CD4-positive, alpha-beta T cell treated with Interleukin-6 at 100 ng/mL for 8 hours (primary cell): ENCODE measurements around the gene NCAM2.

Source experiments
- DNase-seq: peaks from one replicate; pipeline ENCODE4 v3.0.0-alpha.2; 2020; ENCODE audit warnings: mixed read lengths, low spot score

NCAM2 gene

DNA sequence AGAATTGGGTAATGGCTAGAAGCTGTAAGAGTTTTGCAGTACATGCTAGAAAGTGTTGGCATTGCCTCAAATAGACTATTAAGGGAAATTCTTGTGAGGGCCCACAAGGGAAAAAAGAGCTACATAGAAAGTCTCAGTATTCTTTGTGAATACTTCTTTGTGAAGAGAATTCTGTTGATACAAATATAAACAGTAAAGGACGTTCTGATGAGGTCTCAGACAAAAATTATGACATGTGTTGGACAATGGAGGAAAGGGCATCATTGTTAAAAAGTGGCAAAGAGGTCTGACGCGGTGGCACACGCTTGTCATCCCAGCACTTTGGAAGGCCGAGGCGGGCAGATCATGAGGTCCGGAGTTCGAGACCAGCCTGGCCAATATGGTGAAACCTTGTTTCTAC, 458.9 kb downstream of the NCAM2 start:
- no peak for DNase-seq

- DNase-seq, result no peak
Measured at GRCh38 chr21:21458124-21458631, 460.0 kb downstream of the NCAM2 start.

DNA sequence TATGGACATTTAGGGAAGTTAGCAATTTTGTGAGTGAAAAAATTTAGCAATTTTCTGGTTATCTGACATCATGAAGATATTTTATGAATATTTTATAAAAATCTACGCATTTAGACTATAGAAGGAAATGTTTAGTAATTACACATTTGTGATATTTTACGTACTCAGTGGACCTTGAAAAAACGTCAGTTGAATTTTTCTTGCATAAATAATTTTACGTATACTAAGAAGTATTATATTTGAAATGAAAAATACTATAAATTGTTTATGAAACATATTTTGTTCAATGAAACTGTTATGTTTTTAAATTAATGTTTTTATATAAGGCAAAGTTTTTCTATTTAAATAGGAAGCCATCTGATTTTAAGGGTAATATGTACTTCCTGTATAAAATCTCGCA, 462.8 kb downstream of the NCAM2 start:
- DNase-seq, result no peak

- no peak for DNase-seq
Measured at GRCh38 chr21:21463456-21463855, 465.2 kb downstream of the NCAM2 start.

DNA sequence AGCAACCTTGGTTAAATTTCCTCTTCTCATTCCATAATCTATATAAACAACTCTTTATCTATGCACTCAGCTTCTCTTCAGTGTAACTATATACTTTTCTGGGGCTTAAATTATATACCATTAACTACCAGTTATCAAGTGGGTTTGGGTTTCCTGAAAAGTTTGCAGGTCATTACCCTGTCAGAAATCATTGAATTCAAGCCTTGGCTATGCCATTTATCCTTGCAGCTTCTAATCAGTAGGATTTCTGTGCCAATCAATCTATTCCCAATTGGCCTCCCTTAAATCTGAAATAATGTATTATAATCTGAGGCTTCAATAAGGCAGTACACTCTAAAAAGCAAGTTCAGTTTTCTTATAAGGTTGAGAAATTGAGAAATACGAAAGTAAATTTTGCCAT, 466.5 kb downstream of the NCAM2 start:
- DNase-seq, result no peak

- DNase-seq, result no peak
Measured at GRCh38 chr21:21466752-21467151, 468.5 kb downstream of the NCAM2 start.

- no peak for DNase-seq
Measured at GRCh38 chr21:21468003-21468402, 469.8 kb downstream of the NCAM2 start.

DNA sequence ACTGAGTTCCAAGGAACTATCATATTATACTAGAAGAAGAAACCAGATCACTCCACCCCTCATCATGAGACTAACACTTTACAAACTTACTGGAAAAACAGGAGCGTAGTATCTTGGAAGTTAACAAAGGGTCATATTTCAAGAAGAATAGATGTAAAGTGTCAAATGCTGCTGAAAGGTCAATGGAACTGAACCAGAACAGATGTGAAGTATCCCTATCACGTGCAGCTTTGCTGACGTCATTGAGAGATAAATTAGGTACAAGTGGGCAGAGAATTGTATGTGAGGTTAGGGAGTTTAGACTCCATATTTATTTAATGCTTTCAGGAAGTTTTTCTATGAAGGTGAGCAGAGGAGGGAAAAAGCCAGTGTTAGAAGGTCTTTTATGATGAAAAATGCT, 483.0 kb downstream of the NCAM2 start:
- DNase-seq, result no peak

DNA sequence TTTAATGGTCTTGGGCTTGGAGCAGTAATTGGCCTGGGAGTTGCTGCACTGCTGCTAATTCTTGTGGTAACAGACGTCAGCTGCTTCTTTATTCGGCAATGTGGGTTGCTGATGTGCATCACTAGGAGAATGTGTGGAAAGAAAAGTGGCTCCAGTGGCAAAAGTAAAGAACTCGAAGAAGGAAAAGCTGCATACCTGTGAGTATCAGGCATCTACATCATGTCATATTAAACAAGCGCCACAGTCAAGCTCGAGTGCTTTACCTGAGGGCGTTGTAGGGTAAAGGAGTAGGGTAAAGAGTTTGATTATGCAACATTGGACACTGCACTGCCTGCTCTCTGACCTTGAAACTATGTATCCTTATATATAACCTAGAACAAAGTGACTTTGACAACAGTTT, 510.6 kb downstream of the NCAM2 start:
- DNase-seq, result no peak

- DNase-seq, result no peak
Measured at GRCh38 chr21:21530680-21531079, 532.5 kb downstream of the NCAM2 start.

GRCh38 chr21:21547368-21547953, 549.3 kb downstream of the NCAM2 start:
- no peak for DNase-seq

DNA sequence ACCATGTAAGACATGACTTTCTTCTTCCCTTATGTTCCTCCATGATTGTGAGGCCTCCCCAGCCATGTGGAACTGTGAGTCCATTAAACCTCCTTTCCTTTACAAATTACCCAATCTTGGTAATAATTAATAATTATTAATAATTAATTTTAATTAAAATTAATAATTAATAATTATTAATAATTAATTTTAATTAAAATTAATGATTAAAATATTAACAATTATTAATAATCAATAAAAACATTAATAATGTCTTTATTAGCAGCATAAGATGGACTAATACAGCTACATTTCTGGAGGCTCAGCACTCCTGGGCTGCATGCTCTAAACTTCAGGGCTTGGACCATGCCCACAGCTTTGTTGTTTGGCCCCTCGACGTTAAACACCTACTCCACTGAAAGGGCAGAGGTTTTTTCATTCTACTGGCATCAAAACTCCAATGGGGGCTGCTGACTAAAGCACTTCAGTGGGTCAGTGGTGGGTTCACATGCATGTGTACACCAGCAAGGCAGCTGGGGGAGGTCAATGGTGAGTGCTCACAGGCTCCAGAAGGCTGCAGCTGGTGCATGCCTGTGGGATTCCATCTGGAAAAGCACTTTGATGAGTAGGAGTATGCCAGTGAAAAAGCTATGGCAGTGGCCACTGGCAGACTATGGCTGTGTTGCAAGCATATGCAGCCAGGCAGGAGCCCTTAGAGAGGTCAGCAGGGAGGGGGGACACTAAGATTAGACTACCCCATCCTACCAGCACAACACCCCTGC, 561.3 kb downstream of the NCAM2 start:
- DNase-seq, result no peak
